GM18517 (cell line): Measurements from ENCODE around the gene RUFY3.
A peak's percentile ranks its signal among the peaks of the same experiment; 100 is the strongest.
"Not testable (repeated sequence)": the region's sequence is repeated elsewhere in the genome, so short reads cannot be mapped to it uniquely, and the experiment has no call there.

Source experiments
- ATAC-seq: cut with Tn5 transposase; IDR thresholded peaks from one replicate; pipeline ENCODE4 v1.9.1; 2021; ENCODE audit warnings: mild to moderate bottlenecking, moderate library complexity; ENCODE audit not compliant: unreplicated experiment

RUFY3 gene

GRCh38 chr4:70838666-70839588 is 117.2 kb downstream of the RUFY3 start:
- ATAC-seq = peak; percentile 36

GRCh38 chr4:70839589-70840093 is 117.9 kb downstream of the RUFY3 start, which contains the start of gene GRSF1:
GRSF1 (minus strand) TSS chr4:70839890; CDS start chr4:70839827, 63 bp downstream.
- peak; percentile 48 for ATAC-seq

GRCh38 chr4:70840137-70840536 is 118.4 kb downstream of the RUFY3 start:
- not testable (repeated sequence) for ATAC-seq

- not testable (repeated sequence) for ATAC-seq
These were observed 118.9 kb downstream of the RUFY3 start for GRCh38 chr4:70840631-70841030.

GRCh38 chr4:70841211-70841610 is 119.4 kb downstream of the RUFY3 start:
- ATAC-seq = no peak

- no peak for ATAC-seq
These were observed 120.2 kb downstream of the RUFY3 start for GRCh38 chr4:70841951-70842350.

- peak; percentile 53 for ATAC-seq
These were observed 121.1 kb downstream of the RUFY3 start for GRCh38 chr4:70842761-70843435.

- peak; percentile 27 for ATAC-seq
These were observed 122.4 kb downstream of the RUFY3 start for GRCh38 chr4:70844180-70844579.

GRCh38 chr4:70849291-70849690 is 127.5 kb downstream of the RUFY3 start:
- no peak for ATAC-seq

GRCh38 chr4:70855464-70855863 is 133.7 kb downstream of the RUFY3 start:
- no peak for ATAC-seq
